GM19328 (cell line): ENCODE measurements around the gene CELA2A.

ENCODE experiments used
- ATAC-seq: cut with Tn5 transposase; IDR thresholded peaks from one replicate; pipeline ENCODE4 v1.9.1; 2021; ENCODE audit warnings: mild to moderate bottlenecking, moderate library complexity; ENCODE audit not compliant: unreplicated experiment

Gene CELA2A

GRCh38 chr1:15456313-15456954, at the start of gene CELA2A:
Gene CELA2A (plus strand): TSS chr1:15456732. CDS start chr1:15456754, 22 bp downstream.
- no peak for ATAC-seq

DNA sequence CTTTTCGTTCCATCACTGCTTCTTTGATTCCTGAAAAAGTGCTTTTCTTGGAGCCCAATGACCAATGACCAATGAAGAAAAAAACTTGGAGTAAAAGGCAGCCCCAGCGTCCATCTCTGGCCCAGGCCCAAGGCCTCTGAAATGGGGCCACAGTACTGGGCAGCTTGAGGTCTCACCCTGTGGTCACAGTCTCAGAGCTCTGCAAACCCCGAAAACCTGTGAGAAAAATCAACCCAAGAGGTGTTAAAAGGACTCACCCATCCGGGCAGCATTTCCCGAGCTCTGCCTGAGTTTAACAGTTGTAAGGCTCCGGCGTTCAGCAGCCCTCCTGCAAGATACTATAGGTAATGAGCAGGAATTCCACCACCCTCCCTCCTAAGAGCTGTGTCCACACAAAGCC, 49.0 kb upstream of the CELA2A start:
- no peak for ATAC-seq

- no peak for ATAC-seq
Measured at GRCh38 chr1:15408890-15409387, 47.6 kb upstream of the CELA2A start.

DNA sequence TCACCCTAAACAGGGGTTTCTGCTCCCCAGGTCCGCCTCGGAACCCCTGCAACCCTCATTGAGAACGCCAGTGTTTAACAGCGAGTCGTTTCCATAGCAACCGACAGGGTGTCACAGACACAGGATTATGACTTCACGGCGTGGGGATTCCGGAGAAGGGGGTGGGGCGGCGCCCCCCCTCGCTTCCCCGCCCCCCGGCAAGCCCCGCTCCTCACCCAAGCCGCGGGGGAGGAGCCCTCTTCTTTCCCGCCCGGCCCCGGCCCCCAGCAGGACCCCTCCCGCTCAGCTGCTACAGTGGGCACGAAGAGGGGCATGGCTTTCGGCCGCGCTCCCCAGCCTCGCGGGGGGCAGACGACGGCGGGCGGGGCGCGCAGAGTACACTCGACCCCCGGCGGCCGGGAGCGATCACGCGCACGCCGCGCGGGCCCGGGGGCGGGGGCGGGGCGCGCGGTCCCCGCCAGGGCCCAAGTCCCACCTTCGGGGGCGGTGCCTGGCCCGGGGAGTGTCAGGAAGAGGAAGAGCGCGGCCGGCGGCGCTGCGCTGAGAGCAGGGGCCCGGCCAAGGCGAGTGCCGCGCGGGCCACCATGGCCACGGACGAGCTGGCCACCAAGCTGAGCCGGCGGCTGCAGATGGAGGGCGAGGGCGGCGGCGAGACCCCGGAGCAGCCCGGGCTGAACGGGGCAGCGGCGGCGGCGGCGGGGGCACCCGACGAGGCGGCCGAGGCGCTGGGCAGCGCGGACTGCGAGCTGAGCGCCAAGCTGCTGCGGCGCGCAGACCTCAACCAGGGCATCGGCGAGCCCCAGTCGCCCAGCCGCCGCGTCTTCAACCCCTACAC, 46.9 kb upstream of the CELA2A start, which contains the start of gene EFHD2:
Gene EFHD2 (plus strand): TSS at position 501 of the 835 bp plus-strand sequence. CDS start 84 bp downstream, at position 585.
- ATAC-seq = peak; percentile 74

DNA sequence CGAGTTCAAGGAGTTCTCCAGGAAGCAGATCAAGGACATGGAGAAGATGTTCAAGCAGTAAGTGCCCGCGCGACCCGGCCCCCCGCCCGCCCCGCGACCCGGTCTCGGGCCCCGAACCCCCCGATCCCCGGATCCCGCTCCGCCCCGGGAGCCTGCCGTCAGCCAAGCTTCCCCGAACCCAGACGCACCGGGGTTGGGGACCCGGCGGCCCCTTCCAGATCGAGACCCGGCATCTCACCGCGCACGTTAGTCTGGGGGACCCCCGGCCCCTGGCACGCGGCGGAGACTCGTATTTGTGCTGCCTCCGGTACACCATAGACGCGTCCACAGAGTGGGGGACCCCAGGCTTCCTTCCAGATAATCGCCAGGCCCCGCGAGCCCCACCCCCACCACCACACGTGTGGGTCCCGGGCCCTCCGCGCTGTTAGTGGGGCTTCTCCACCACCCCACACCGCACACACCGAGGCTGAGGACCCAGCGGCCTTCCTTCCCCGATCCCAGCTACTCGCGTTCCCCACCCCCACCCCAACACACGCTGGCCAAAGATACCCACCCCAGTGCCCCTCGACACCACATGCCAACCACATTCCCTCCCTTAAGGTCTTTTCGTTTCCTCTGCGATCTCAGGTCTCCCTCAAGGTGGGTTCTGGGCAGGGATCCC, 46.2 kb upstream of the CELA2A start:
- ATAC-seq = no peak

GRCh38 chr1:15410884-15411245, 45.7 kb upstream of the CELA2A start:
- ATAC-seq = no peak

DNA sequence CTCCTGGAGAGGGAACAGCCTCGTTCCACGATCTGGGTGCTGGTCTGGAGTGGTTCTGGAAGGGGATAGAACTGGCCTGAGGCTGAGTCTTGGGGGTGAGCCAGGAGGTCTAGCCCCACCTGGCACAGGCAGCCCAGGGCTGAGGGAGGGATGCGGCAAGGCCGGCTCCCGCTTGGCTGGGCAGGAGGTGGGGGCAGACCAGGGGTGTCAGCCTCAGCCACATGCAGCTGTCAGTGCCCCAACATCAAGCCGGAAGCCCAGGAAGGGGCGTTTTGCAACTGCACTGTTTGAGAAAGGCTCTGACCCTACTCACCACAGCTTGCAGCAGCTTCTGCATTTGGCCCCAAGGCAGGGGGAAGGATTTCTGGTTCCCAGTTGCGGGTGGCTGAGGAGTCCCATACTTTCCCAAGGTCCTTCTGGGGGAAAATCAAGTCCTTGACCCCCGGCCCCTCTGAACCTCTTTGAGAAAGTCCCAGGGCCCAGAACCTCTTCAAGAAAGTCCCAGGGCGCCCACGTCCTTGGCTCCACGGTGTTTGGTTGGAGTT, 44.9 kb upstream of the CELA2A start:
- ATAC-seq = no peak

DNA sequence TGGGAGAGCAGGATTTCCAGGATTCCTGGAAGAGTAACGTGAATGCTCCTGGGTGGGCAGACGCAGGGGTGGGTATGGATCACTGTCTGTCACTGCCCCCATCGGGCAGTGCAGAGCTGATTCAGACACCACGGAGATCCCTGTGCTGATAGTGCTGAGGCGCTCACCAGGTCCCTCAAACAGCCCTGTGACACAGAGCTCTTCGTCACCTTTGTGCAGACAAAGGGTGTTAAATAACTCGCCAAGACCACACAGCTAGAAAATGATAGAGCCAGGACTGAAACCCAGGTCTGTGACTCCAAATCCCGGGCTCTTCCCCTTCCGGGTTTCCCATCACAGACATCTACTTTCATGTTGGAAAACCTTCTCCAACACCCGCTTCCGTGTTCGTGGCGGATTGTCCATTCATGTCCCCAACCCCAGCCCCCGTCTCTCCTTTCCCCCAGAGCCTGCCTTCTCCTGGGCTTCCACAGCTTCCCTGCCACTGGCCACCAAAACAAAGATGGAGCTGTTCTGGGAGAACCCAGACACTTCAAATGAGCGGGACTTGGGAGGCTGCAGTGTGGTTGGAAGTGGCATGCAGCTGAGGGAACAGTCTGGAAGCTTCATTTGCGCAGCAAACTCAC, 44.2 kb upstream of the CELA2A start:
- no peak for ATAC-seq

GRCh38 chr1:15412843-15413242, 43.7 kb upstream of the CELA2A start:
- ATAC-seq = no peak

GRCh38 chr1:15413563-15414444, 42.7 kb upstream of the CELA2A start:
- no peak for ATAC-seq

DNA sequence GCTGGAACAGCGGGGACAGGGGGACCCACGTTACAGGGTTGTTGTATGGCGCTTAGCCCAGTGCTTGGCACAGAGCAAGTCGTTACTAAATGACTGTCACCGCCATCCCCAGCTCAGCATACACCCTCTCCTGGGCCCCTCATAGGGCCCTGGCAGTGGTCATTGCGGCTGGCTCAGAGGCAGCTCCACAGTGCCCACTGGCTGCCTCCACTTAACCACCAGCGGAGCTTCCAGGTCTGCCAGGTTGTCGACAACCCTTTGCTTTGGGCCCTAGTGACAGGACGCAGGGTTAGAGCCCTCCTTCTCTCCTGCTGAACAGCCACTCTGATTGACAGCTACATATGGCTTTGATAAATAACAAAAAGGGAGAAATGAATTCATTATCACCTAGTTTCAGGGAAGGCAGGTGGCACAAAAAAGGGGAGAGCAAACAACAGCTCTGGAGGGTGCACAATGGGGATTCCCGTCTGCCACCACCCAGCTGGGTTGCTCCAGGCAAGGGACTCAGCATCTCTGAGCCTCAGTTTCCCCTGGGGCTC, 42.0 kb upstream of the CELA2A start:
- no peak for ATAC-seq

DNA sequence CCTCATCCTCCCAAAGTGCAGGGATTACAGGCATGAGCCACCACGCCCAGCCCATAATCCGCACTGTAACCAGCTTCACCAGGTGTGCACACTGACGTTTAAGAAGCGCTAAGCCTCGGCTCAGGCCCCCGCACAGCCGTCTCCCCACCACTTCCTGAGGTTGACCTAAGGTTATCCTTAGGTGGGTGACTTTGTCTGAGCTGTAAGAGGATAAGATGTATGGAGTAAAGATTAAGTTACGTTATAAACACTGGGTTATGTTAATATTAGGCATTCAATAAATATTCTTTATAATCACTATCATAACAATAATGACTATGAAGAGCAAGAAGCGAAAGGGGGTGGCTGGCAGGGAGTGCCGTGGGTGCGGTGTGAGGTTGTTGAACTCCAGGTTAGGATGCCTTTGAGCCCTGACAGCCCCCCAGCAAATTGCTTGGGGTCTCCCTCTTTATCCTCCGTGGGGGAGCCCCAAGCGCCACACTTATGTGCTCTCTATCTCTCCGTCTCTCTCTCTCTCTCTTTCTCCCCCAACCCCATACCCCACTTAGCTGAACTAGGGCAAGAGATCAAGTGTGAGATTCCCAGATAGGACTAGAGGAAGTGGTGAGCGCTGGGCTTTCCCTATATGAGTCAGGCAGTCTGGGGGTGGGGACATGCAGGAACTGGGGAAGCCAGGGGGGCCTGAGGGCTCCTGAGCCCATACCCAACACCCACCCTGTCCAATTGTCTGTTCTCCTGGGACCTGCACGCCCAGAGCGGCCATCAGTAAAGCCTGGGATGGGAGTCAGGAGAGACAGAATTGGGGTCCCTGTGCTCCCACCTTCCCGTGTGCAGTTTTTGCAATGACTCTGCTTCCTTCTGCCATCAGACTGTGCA, 39.2 kb upstream of the CELA2A start:
- ATAC-seq = no peak

- ATAC-seq = no peak
Measured at GRCh38 chr1:15418806-15419515, 37.6 kb upstream of the CELA2A start.

DNA sequence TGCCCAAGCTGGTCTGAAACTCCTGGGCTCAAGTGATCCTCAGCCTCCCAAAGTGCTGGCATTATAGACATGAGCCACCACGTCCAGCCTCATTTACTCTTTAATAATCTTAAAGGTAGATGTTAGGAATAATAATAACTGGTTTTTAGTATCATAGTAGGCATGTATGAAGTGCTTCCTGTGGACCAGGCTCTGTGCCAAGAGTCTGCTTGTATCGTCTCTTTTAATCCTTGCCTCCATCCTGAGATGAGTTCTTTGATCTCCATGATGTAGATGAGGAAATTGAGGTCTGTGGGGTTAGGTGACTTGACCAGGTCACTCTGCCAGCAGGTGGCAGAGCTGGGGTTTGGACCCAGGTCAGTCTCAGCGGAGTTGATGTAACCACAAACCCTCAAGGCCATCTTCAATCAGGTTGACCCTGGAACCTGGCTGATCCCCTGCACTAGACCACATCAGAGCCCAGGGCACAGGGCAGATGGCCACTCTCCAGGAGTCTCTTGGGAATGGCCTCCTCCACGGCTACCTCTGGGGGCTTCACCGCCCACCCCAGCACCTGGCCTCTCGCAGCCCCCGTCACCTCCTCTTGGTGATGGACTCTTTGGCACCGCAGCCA, 35.6 kb upstream of the CELA2A start:
- ATAC-seq = no peak

GRCh38 chr1:15422871-15423270, 33.7 kb upstream of the CELA2A start:
- no peak for ATAC-seq

GRCh38 chr1:15423355-15424077, 33.0 kb upstream of the CELA2A start:
- ATAC-seq = no peak

DNA sequence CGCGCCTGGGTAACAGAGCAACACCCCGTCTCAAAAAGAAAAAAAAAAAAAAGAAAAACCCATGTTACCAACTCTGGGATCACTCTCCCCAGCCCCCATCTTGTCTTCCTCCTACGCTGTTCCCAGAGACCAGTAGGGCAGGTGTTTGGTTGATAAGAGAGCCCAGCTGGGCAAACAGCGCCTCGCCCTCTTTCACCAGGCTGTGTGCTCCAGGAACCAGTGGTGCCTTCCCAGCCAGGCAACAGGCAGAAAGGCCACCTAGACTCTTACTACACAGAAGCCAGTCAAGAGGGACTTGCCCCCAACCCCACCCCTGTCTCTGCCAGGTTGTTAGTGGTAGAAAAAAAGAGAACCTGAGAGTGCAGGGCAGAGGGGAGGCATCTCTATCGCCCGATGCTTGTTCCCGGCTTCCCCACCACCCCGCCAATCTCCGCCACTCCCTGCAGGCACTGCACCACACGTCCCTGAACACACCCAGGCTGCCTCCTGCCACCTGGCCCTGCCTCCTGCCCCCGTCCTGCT, 32.3 kb upstream of the CELA2A start:
- ATAC-seq = no peak
